ENCODE results near the gene TPO. TPM values are rescaled to one million over a fixed set of nuclear protein-coding genes. Genes with fewer than 3 reads are reported as not detected.

The TPO gene
- total and polyA plus RNA-seq, 2 experiments from 2014 or later, result 0.37 TPM; not detected in 1

DNA sequence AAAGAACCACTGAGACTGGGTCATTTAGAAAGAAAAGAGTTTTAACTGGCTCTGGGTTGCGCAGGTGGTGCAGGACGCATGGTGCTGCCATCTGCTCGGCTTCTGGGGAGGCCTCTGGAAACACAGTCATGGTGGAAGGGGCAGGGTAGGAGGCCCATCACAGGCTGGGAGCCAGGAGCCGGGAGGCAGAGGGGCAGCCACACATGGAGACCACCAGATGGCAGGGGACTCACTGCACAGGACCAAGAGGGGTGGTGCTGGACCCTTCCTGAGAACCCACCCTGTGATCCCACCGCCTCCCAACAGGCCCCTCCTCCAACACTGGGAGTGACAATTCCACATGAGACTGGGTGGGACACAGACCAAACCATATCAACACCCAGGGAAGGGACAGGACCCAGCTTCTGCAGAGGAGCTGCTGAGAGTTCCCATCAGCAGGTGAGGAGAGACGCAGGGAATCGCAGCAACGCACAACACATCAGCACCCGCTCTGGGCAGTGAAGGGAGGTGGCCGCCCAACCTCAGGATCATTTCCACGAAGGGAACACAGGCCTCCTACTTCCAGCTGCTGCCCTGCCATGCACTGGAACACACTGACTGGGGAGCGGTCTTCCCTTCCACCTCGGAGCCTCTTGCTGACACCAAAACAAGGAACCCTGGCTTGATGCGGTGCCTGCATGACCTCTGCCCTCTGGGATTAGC lies 130.7 kb downstream of the TPO start:
- no peak overlapping the region for H2AFZ ChIP-seq
- no peaks in the 10 kb centered on the region for H3K9me2 ChIP-seq (replicated peaks; ENCODE audit: insufficient read depth)
- no peak overlapping the region for H3K27ac ChIP-seq
- no peaks in the 10 kb centered on the region for H3K79me2 ChIP-seq
- H3K4me1 ChIP-seq (ENCODE audit: insufficient read depth), result no peaks in the 10 kb centered on the region
- no peak overlapping the region for H3K4me3 ChIP-seq
- H3K9me3 ChIP-seq (ENCODE audit: low read depth), result no peaks in the 10 kb centered on the region
- no peaks in the 10 kb centered on the region for H3K27me3 ChIP-seq
- H4K20me1 ChIP-seq (ENCODE audit: insufficient read depth, poor library complexity, severe bottlenecking), result no peaks in the 10 kb centered on the region
- TF ChIP-seq, protein P1, sequence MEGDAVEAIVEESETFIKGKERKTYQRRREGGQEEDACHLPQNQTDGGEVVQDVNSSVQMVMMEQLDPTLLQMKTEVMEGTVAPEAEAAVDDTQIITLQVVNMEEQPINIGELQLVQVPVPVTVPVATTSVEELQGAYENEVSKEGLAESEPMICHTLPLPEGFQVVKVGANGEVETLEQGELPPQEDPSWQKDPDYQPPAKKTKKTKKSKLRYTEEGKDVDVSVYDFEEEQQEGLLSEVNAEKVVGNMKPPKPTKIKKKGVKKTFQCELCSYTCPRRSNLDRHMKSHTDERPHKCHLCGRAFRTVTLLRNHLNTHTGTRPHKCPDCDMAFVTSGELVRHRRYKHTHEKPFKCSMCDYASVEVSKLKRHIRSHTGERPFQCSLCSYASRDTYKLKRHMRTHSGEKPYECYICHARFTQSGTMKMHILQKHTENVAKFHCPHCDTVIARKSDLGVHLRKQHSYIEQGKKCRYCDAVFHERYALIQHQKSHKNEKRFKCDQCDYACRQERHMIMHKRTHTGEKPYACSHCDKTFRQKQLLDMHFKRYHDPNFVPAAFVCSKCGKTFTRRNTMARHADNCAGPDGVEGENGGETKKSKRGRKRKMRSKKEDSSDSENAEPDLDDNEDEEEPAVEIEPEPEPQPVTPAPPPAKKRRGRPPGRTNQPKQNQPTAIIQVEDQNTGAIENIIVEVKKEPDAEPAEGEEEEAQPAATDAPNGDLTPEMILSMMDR (IDR thresholded peaks at IDR 0.05; ENCODE audit: poor library complexity), result no peak
- TF ChIP-seq EZH2 (IDR thresholded peaks at IDR 0.05; ENCODE audit: borderline replicate concordance), result no peak
- TF ChIP-seq EZH2phosphoT487 (IDR thresholded peaks at IDR 0.05; ENCODE audit: low read depth, severe bottlenecking, unreplicated experiment), result no peak
- no peak for DNase-seq (ENCODE audit: low spot score)
- WGBS (ENCODE audit: low lambda C conversion rate, missing lambda C conversion rate), result 89% methylated on average over 14 of the region's 14 CpGs
- H3K4me2 ChIP-seq, result no peak overlapping the region
- H3K36me3 ChIP-seq (replicated peaks; ENCODE audit: insufficient read depth, low read depth), result no peaks in the 10 kb centered on the region

DNA sequence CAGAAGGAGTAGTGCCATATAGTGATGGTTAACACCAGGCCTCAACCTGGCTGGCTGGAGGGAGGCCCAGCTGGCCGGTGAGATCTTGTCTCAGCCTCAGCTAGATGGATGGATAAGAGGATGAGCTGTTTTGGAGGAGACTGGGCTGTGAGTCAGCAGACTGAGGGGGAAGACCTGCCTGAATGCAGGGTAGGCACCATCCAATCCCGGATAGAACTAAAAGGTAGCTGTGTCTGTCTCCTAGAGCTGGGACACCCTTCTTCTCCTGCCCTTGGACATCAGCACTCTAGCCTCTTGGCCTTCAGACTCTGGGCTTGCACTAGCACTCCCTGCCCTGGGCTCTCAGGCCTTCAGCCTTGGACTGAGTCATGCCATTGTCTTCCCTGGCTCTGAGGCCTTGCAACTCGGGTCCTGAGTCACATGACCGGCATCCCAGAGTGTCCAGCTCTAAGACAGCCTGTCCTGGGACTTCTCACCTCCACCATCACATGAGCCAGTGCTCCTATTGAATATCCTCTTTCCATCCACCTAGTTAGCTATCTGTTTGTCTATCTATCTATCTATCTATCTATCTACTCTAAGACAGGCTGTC lies 131.3 kb downstream of the TPO start:
- no peak overlapping the region for H3K4me3 ChIP-seq
- H3K9me2 ChIP-seq (replicated peaks; ENCODE audit: insufficient read depth), result no peaks in the 10 kb centered on the region

DNA sequence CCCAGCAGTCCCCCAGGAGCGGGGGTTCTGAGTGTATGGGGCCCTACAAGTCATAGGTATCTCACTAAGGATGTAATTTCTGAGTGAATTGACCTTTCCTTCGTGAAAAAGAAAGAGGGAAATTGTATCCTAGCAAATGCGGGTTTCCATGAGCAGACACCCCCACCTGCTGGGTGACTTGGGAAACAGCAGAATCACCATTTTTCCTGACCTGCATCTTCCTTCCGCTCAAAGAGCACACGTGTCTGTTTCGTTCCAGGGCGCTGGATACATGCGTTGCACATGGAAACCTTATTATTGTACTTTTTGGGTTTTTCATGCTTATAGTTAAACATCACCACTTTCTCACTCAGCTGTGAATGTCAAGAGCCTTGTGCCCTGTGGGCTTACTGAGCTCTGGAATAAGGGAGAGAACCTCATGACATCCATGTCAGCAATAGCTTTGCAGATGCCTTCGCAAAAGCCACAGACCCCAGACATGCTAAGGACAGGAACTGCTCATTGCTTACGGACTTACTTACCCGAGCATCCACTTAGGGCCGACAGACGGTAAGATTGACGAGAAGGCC lies 132.8 kb downstream of the TPO start:
- TF ChIP-seq, protein P1 (IDR thresholded peaks at IDR 0.05; ENCODE audit: poor library complexity), result peak; percentile 88
- TF ChIP-seq EZH2phosphoT487 (IDR thresholded peaks at IDR 0.05; ENCODE audit: low read depth, severe bottlenecking, unreplicated experiment), result no peak
- no peak for TF ChIP-seq EZH2 (IDR thresholded peaks at IDR 0.05; ENCODE audit: borderline replicate concordance)
- no peak overlapping the region for H3K4me2 ChIP-seq
- no peaks in the 10 kb centered on the region for H3K9me2 ChIP-seq (replicated peaks; ENCODE audit: insufficient read depth)
- WGBS (ENCODE audit: low lambda C conversion rate, missing lambda C conversion rate), result 43% methylated on average over 14 of the region's 14 CpGs
- H3K4me1 ChIP-seq (ENCODE audit: insufficient read depth), result peaks cover 3% of the 10 kb centered on the region
- H4K20me1 ChIP-seq (ENCODE audit: insufficient read depth, poor library complexity, severe bottlenecking), result no peaks in the 10 kb centered on the region
- H3K4me3 ChIP-seq, result no peak overlapping the region
- no peaks in the 10 kb centered on the region for H3K79me2 ChIP-seq
- no peaks in the 10 kb centered on the region for H3K9me3 ChIP-seq (ENCODE audit: low read depth)
- no peak overlapping the region for H3K27ac ChIP-seq
- H3K27me3 ChIP-seq, result no peaks in the 10 kb centered on the region
- H2AFZ ChIP-seq, result no peak overlapping the region
- peak; percentile 79 for DNase-seq (ENCODE audit: low spot score)
- no peaks in the 10 kb centered on the region for H3K36me3 ChIP-seq (replicated peaks; ENCODE audit: insufficient read depth, low read depth)

More for the DNA sequence above, 131.3 kb downstream of the TPO start:
- Histone ChIP-seq H3K4me2 (no peak overlapping the region), H3K4me1 (ENCODE audit: insufficient read depth) (no peaks in the 10 kb centered on the region), H2AFZ (no peak overlapping the region), H3K79me2 (no peaks in the 10 kb centered on the region), H3K27me3 (no peaks in the 10 kb centered on the region), H3K36me3 (replicated peaks; ENCODE audit: insufficient read depth, low read depth) (no peaks in the 10 kb centered on the region), H3K27ac (no peak overlapping the region), H4K20me1 (ENCODE audit: insufficient read depth, poor library complexity, severe bottlenecking) (no peaks in the 10 kb centered on the region), H3K9me3 (ENCODE audit: low read depth) (no peaks in the 10 kb centered on the region)
- no peak for DNase-seq (ENCODE audit: low spot score)
- WGBS (ENCODE audit: low lambda C conversion rate, missing lambda C conversion rate), result 70% methylated on average over 4 of the region's 4 CpGs
- TF ChIP-seq EZH2phosphoT487 (IDR thresholded peaks at IDR 0.05; ENCODE audit: low read depth, severe bottlenecking, unreplicated experiment), result no peak
- TF ChIP-seq EZH2 (IDR thresholded peaks at IDR 0.05; ENCODE audit: borderline replicate concordance), result no peak
- TF ChIP-seq, protein P1 (IDR thresholded peaks at IDR 0.05; ENCODE audit: poor library complexity), result no peak

Measured in hepatocyte (in vitro differentiated cells).